Sigmoid colon (tissue), 4 donors: ENCODE data around the gene TMED10.
A peak's percentile ranks its signal among the peaks of the same experiment; 100 is the strongest.

Experiments used
- EP300 ChIP-seq, 4 donors: sonication (generic); formaldehyde crosslinking; IDR thresholded peaks; one replicate each; pipeline ENCODE4 v1.6.1; 2017; ENCODE audit warnings: antibody characterized with exemption in 4 of 4
- POLR2A ChIP-seq, 2 donors: fragments of 450-650 bp; IDR thresholded peaks; one replicate each; pipeline ENCODE4 v1.6.1; 2016; ENCODE audit warnings: antibody characterized with exemption in 2 of 2, mild to moderate bottlenecking in 2 of 2, moderate library complexity in 2 of 2
- POLR2AphosphoS5 ChIP-seq, 4 donors: sonication (generic); formaldehyde crosslinking; IDR thresholded peaks; one replicate each; pipeline ENCODE4 v1.6.1; 2017; ENCODE audit warnings: antibody characterized with exemption in 4 of 4
- TF ChIP-seq, protein P1 (sequence below), 4 experiments: fragments of 450-650 bp in 3 of 4; fragments of 200-600 bp in 1 of 4; IDR thresholded peaks; one replicate each; pipeline ENCODE4 v1.5.1; 2016 to 2019; ENCODE audit warnings: antibody characterized with exemption in 4 of 4, mild to moderate bottlenecking in 3 of 4, moderate library complexity in 2 of 4

DNA sequence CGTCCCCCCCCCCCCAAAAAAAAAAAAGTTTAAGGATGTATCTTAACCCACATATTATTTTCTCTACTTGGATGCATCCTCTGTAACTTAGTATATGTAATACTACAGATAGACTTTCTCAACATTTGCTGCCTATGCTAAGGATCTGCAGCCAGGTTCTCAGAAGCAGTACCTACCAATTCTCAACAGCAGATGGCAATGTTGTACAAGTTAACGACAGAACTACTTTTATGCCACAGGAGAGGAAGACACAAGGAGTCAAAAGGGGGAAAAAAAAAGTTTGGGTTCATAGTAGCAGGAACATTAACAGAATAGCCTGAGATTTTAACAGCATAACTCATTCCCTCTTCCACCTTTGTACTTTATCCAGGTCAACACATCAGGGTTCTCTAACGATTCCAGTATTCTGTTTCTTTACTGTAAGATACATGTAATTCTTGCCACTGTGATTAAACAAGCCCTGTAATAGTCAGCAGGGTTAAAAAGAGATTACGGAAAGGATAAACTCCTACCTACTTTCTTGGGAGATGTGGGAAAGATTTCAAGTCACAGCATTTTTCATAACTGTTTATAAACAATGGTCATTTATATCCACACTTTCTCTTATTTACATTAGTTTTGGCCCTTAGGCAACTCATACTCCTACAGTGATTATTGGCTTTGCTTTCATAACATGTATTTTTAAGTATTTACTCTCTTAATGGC, 43.9 kb downstream of the TMED10 start:
- TF ChIP-seq, protein P1, sequence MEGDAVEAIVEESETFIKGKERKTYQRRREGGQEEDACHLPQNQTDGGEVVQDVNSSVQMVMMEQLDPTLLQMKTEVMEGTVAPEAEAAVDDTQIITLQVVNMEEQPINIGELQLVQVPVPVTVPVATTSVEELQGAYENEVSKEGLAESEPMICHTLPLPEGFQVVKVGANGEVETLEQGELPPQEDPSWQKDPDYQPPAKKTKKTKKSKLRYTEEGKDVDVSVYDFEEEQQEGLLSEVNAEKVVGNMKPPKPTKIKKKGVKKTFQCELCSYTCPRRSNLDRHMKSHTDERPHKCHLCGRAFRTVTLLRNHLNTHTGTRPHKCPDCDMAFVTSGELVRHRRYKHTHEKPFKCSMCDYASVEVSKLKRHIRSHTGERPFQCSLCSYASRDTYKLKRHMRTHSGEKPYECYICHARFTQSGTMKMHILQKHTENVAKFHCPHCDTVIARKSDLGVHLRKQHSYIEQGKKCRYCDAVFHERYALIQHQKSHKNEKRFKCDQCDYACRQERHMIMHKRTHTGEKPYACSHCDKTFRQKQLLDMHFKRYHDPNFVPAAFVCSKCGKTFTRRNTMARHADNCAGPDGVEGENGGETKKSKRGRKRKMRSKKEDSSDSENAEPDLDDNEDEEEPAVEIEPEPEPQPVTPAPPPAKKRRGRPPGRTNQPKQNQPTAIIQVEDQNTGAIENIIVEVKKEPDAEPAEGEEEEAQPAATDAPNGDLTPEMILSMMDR (IDR thresholded peaks at IDR 0.05), result peak; percentile 69 to 87 (median 72)
- TF ChIP-seq POLR2AphosphoS5 (IDR thresholded peaks at IDR 0.05) (peak in 2 of 4 donors; percentile 23 to 44), POLR2A (IDR thresholded peaks at IDR 0.05) (no peak), EP300 (IDR thresholded peaks at IDR 0.05) (no peak)
